MM.1S (cell line): ENCODE data around the gene ZNF263.

Source experiments
- DNase-seq: peaks from one replicate; pipeline ENCODE4 v3.0.0-alpha.2; 2015
- H2AFZ ChIP-seq: fragments of 300-600 bp; sonication (generic); 2 replicates; pipeline ENCODE4 v1.6.0; 2016; ENCODE audit warnings: antibody characterized with exemption, low read length
- H3F3A ChIP-seq: fragments of 300-600 bp; sonication (generic); 2 replicates; pipeline ENCODE4 v1.6.1; 2016; ENCODE audit warnings: mild to moderate bottlenecking, antibody characterized with exemption, low read length, moderate library complexity, mixed read lengths; ENCODE audit not compliant: insufficient read depth
- H3K27ac ChIP-seq: fragments of 300-600 bp; sonication (generic); 2 replicates; pipeline ENCODE4 v1.5.1; 2016; ENCODE audit warnings: mild to moderate bottlenecking, low read length
- H3K27me3 ChIP-seq: fragments of 300-600 bp; sonication (generic); replicated peaks from 2 replicates; pipeline ENCODE4 v1.6.0; 2016; ENCODE audit warnings: low read length; ENCODE audit not compliant: insufficient read depth
- H3K36me3 ChIP-seq: fragments of 300-600 bp; sonication (generic); replicated peaks from 2 replicates; pipeline ENCODE4 v1.6.1; 2016; ENCODE audit warnings: mild to moderate bottlenecking, low read length, mixed read lengths; ENCODE audit not compliant: insufficient read depth
- H3K4me1 ChIP-seq: fragments of 300-600 bp; sonication (generic); 2 replicates; pipeline ENCODE4 v1.6.1; 2016; ENCODE audit warnings: low read length, mixed read lengths
- H3K4me2 ChIP-seq: fragments of 300-600 bp; sonication (generic); 2 replicates; pipeline ENCODE4 v1.6.0; 2016; ENCODE audit warnings: low read depth, low read length
- H3K4me3 ChIP-seq: fragments of 300-600 bp; sonication (generic); 2 replicates; pipeline ENCODE4 v1.5.1; 2016; ENCODE audit warnings: low read length, mixed read lengths
- H3K79me2 ChIP-seq: fragments of 300-600 bp; sonication (generic); 2 replicates; pipeline ENCODE4 v1.6.1; 2016; ENCODE audit warnings: mixed run types, low read length, mixed read lengths
- H3K9ac ChIP-seq: fragments of 300-600 bp; sonication (generic); 2 replicates; pipeline ENCODE4 v1.6.1; 2016; ENCODE audit warnings: low read length, mixed read lengths
- H3K9me2 ChIP-seq: fragments of 300-600 bp; sonication (generic); replicated peaks from 2 replicates; pipeline ENCODE4 v1.6.1; 2016; ENCODE audit warnings: mild to moderate bottlenecking, low read length, mixed read lengths; ENCODE audit not compliant: insufficient read depth
- H3K9me3 ChIP-seq: fragments of 300-600 bp; sonication (generic); replicated peaks from 2 replicates; pipeline ENCODE4 v1.6.1; 2016; ENCODE audit warnings: mild to moderate bottlenecking, low read length, mixed read lengths; ENCODE audit not compliant: insufficient read depth
- H4K20me1 ChIP-seq: fragments of 300-600 bp; sonication (generic); 2 replicates; pipeline ENCODE4 v1.6.1; 2016; ENCODE audit warnings: mild to moderate bottlenecking, low read length, moderate library complexity, mixed read lengths; ENCODE audit not compliant: insufficient read depth
- CTCF ChIP-seq: fragments of 300-600 bp; sonication (generic); IDR thresholded peaks from 2 replicates; pipeline ENCODE4 v1.5.1; 2016; ENCODE audit warnings: antibody characterized with exemption, low read length, mixed read lengths
- EZH2 ChIP-seq: fragments of 300-600 bp; sonication (generic); optimal IDR thresholded peaks from 2 replicates; pipeline ENCODE3; 2017; ENCODE audit warnings: low read depth, mild to moderate bottlenecking, antibody characterized with exemption, low read length, mixed read lengths
- EZH2phosphoT487 ChIP-seq: fragments of 300-600 bp; sonication (generic); IDR thresholded peaks from 2 replicates; pipeline ENCODE4 v1.6.1; 2018; ENCODE audit warnings: antibody characterized with exemption, low read length

The ZNF263 gene

GRCh38 chr16:3235856-3236669 lies 47.2 kb upstream of the ZNF263 start:
- DNase-seq, result no peak
- Histone ChIP-seq H3K27ac (no peak overlapping the region), H3K9me3 (no peaks in the 10 kb centered on the region), H3F3A (peaks cover 6% of the 10 kb centered on the region), H3K4me2 (no peak overlapping the region), H3K36me3 (0 out of 2 replicates have a peak, but pooled peaks cover 14% of the 10 kb centered on the region), H2AFZ (no peak overlapping the region), H3K27me3 (peaks cover 17% of the 10 kb centered on the region), H3K9ac (no peak overlapping the region), H3K79me2 (peaks cover 14% of the 10 kb centered on the region), H3K4me3 (no peak overlapping the region), H4K20me1 (no peaks in the 10 kb centered on the region), H3K9me2 (no peaks in the 10 kb centered on the region), H3K4me1 (no peaks in the 10 kb centered on the region)
- no peak for TF ChIP-seq EZH2
- no peak for TF ChIP-seq EZH2phosphoT487
- no peak for TF ChIP-seq CTCF

GRCh38 chr16:3241761-3242160 lies 41.5 kb upstream of the ZNF263 start:
- no peak for DNase-seq
- H3K9me2 ChIP-seq, result no peaks in the 10 kb centered on the region
- no peaks in the 10 kb centered on the region for H3K36me3 ChIP-seq
- H4K20me1 ChIP-seq, result no peaks in the 10 kb centered on the region
- H3F3A ChIP-seq, result no peaks in the 10 kb centered on the region
- no peaks in the 10 kb centered on the region for H3K9me3 ChIP-seq
- no peak overlapping the region for H3K4me3 ChIP-seq
- H3K27ac ChIP-seq, result no peak overlapping the region
- no peak overlapping the region for H3K9ac ChIP-seq
- H3K27me3 ChIP-seq, result peaks cover 54% of the 10 kb centered on the region
- H3K79me2 ChIP-seq, result no peaks in the 10 kb centered on the region
- no peak overlapping the region for H2AFZ ChIP-seq
- TF ChIP-seq EZH2phosphoT487 (no peak), CTCF (no peak), EZH2 (no peak)
- H3K4me2 ChIP-seq, result no peak overlapping the region
- no peaks in the 10 kb centered on the region for H3K4me1 ChIP-seq

- H3K4me3 ChIP-seq, result no peak overlapping the region
- no peaks in the 10 kb centered on the region for H3K9me2 ChIP-seq
- no peaks in the 10 kb centered on the region for H3F3A ChIP-seq
- H3K9me3 ChIP-seq, result no peaks in the 10 kb centered on the region
- no peaks in the 10 kb centered on the region for H3K4me1 ChIP-seq
- no peak for DNase-seq
- H3K27ac ChIP-seq, result no peak overlapping the region
- no peak overlapping the region for H3K9ac ChIP-seq
- H3K27me3 ChIP-seq, result peaks cover 54% of the 10 kb centered on the region
- TF ChIP-seq CTCF (no peak), EZH2phosphoT487 (no peak), EZH2 (no peak)
- H4K20me1 ChIP-seq, result no peaks in the 10 kb centered on the region
- H3K4me2 ChIP-seq, result no peak overlapping the region
- no peaks in the 10 kb centered on the region for H3K79me2 ChIP-seq
- no peaks in the 10 kb centered on the region for H3K36me3 ChIP-seq
- H2AFZ ChIP-seq, result no peak overlapping the region
Observed at GRCh38 chr16:3242709-3243108, 40.6 kb upstream of the ZNF263 start.
